H1 (cell line): ENCODE data around the gene MRM2. TPM values are rescaled to one million over a fixed set of nuclear protein-coding genes. Genes with fewer than 3 reads are reported as not detected.

ENCODE experiments used
- CTCF ChIA-PET: fragments of 300-600 bp; sonication (Branson Sonifier 250); formaldehyde crosslinking; loops from one replicate; lab custom pipeline; 2021; ENCODE audit not compliant: partially characterized antibody; lab: Charles Lee
- POLR2A ChIA-PET: fragments of 300-600 bp; sonication (Branson Sonifier 250); formaldehyde crosslinking; loops from one replicate; lab custom pipeline; 2021; ENCODE audit warnings: inconsistent platforms; ENCODE audit not compliant: partially characterized antibody; lab: Charles Lee
- DNase-seq, 2 experiments: peaks; one replicate each; pipeline versions ENCODE4 v3.0.0 to v3.0.0-alpha.2; 2010 to 2022; ENCODE audit warnings: low spot score in 2 of 2, low read depth in 1 of 2, mixed read lengths in 1 of 2
- FAIRE-seq: peaks from 2 replicates; lab custom pipeline; 2011; peaks lifted over from hg19 to GRCh38; lab: Jason Lieb, UNC
- H2AFZ ChIP-seq: 2 replicates; pipeline ENCODE4 v1.8.1; 2012; ENCODE audit warnings: low read length, inconsistent platforms
- H2AK5ac ChIP-seq: 2 replicates; pipeline ENCODE4 v1.6.1; 2013; ENCODE audit warnings: low read depth, low read length
- H2BK120ac ChIP-seq: replicated peaks from 2 replicates; pipeline ENCODE3; 2013; ENCODE audit warnings: low read depth, low read length, inconsistent platforms
- H2BK12ac ChIP-seq: 2 replicates; pipeline ENCODE4 v1.6.1; 2013; ENCODE audit warnings: low read depth, low read length
- H2BK15ac ChIP-seq: 2 replicates; pipeline ENCODE4 v1.6.1; 2013; ENCODE audit warnings: low read length
- H2BK20ac ChIP-seq: 2 replicates; pipeline ENCODE4 v1.6.1; 2013; ENCODE audit warnings: low read length
- H2BK5ac ChIP-seq: 2 replicates; pipeline ENCODE4 v1.6.1; 2013; ENCODE audit warnings: low read depth, low read length
- H3K14ac ChIP-seq: 2 replicates; pipeline ENCODE4 v1.6.1; 2013; ENCODE audit warnings: inconsistent platforms; ENCODE audit not compliant: insufficient read length
- H3K18ac ChIP-seq: 2 replicates; pipeline ENCODE4 v1.6.1; 2013; ENCODE audit warnings: low read length; ENCODE audit errors: extremely low read depth
- H3K23ac ChIP-seq: 2 replicates; pipeline ENCODE4 v1.6.1; 2013; ENCODE audit warnings: inconsistent platforms; ENCODE audit not compliant: insufficient read length
- H3K23me2 ChIP-seq: 2 replicates; pipeline ENCODE4 v1.6.1; 2013; ENCODE audit warnings: low read depth, low read length
- H3K27ac ChIP-seq: 2 replicates; pipeline ENCODE4 v1.6.1; 2011; ENCODE audit warnings: low read depth, low read length, inconsistent platforms
- H3K27me3 ChIP-seq, 4 experiments: replicated peaks in 1 of 4; 1 replicate in 1 of 4; 2 replicates in 3 of 4; pipeline versions ENCODE4 v1.6.1 to v1.8.1; 2011 to 2013; ENCODE audit warnings: low read length in 3 of 4, mild to moderate bottlenecking in 3 of 4, inconsistent platforms in 2 of 4, mixed read lengths in 2 of 4, moderate library complexity in 1 of 4; ENCODE audit not compliant: control insufficient read depth in 3 of 4, insufficient read depth in 3 of 4; ENCODE audit errors: extremely low read depth in 1 of 4
- H3K36me3 ChIP-seq, 4 experiments: 2 replicates each; pipeline versions ENCODE4 v1.6.1 to v1.8.1; 2011 to 2013; ENCODE audit warnings: mild to moderate bottlenecking in 4 of 4, low read length in 3 of 4, moderate library complexity in 2 of 4, control low read depth in 1 of 4, inconsistent platforms in 1 of 4; ENCODE audit not compliant: insufficient read depth in 4 of 4, control insufficient read depth in 2 of 4
- H3K4ac ChIP-seq: replicated peaks from 2 replicates; pipeline ENCODE3; 2013; ENCODE audit warnings: low read length, low read depth, mixed read lengths, inconsistent platforms; ENCODE audit not compliant: insufficient read length
- H3K4me1 ChIP-seq, 4 experiments: replicated peaks in 1 of 4; 1 replicate in 1 of 4; 2 replicates in 3 of 4; pipeline versions ENCODE4 v1.6.1 to v1.8.1; 2011 to 2013; ENCODE audit warnings: low read length in 3 of 4, inconsistent platforms in 2 of 4, mixed read lengths in 1 of 4; ENCODE audit not compliant: insufficient read depth in 4 of 4, control insufficient read depth in 3 of 4
- H3K4me2 ChIP-seq, 2 experiments: 2 replicates each; pipeline versions ENCODE4 v1.6.1 to v1.8.1; 2011 to 2013; ENCODE audit warnings: low read depth in 2 of 2, low read length in 2 of 2, control low read depth in 1 of 2, inconsistent platforms in 1 of 2, mild to moderate bottlenecking in 1 of 2; ENCODE audit not compliant: insufficient read depth in 1 of 2
- H3K4me3 ChIP-seq, 4 experiments: fragments of 200-600, 300-600 bp in 1 of 4; sonication (generic), shearing (Covaris generic), sonication (Bioruptor Twin) in 1 of 4; 2 replicates each; pipeline versions ENCODE4 v1.5.1 to v1.8.1; 2011 to 2016; ENCODE audit warnings: low read length in 4 of 4, low read depth in 3 of 4, control low read depth in 2 of 4, inconsistent platforms in 2 of 4, mild to moderate bottlenecking in 2 of 4, mixed read lengths in 1 of 4, moderate library complexity in 1 of 4; ENCODE audit not compliant: insufficient read depth in 2 of 4; ENCODE audit errors: extremely low read depth in 1 of 4
- H3K56ac ChIP-seq: replicated peaks from 2 replicates; pipeline ENCODE3; 2013; ENCODE audit warnings: low read depth, mild to moderate bottlenecking, mixed read lengths, low read length, inconsistent platforms; ENCODE audit not compliant: insufficient read length
- H3K79me1 ChIP-seq: 2 replicates; pipeline ENCODE4 v1.6.1; 2013; ENCODE audit warnings: low read depth, low read length, control low read depth
- H3K79me2 ChIP-seq, 2 experiments: 2 replicates each; pipeline versions ENCODE4 v1.6.1 to v1.8.1; 2012 to 2013; ENCODE audit warnings: low read length in 2 of 2, mild to moderate bottlenecking in 2 of 2, inconsistent platforms in 1 of 2; ENCODE audit not compliant: insufficient read depth in 2 of 2, control insufficient read depth in 1 of 2
- H3K9ac ChIP-seq, 4 experiments: replicated peaks in 1 of 4; 1 replicate in 1 of 4; 2 replicates in 3 of 4; pipeline versions ENCODE4 v1.6.1 to v1.8.1; 2011 to 2013; ENCODE audit warnings: low read depth in 3 of 4, low read length in 3 of 4, control low read depth in 2 of 4, mild to moderate bottlenecking in 2 of 4, moderate library complexity in 2 of 4, inconsistent platforms in 1 of 4; ENCODE audit errors: extremely low read depth in 1 of 4
- H3K9me3 ChIP-seq, 2 experiments: 2 replicates each; pipeline versions ENCODE4 v1.6.1 to v1.8.1; 2012 to 2013; ENCODE audit warnings: mild to moderate bottlenecking in 2 of 2, moderate library complexity in 2 of 2, control low read depth in 1 of 2, inconsistent platforms in 1 of 2, low read depth in 1 of 2, low read length in 1 of 2, mixed read lengths in 1 of 2; ENCODE audit not compliant: insufficient read depth in 2 of 2
- H4K20me1 ChIP-seq, 2 experiments: replicated peaks in 1 of 2; 2 replicates each; pipeline versions ENCODE3 to v1.8.1; 2011 to 2013; ENCODE audit warnings: inconsistent platforms in 2 of 2, low read length in 2 of 2, mild to moderate bottlenecking in 1 of 2; ENCODE audit not compliant: insufficient read depth in 2 of 2, control insufficient read depth in 1 of 2
- H4K5ac ChIP-seq: 2 replicates; pipeline ENCODE4 v1.6.1; 2013; ENCODE audit warnings: low read length, low read depth, mixed read lengths, inconsistent platforms; ENCODE audit not compliant: insufficient read length
- H4K8ac ChIP-seq: 2 replicates; pipeline ENCODE4 v1.8.0; 2013; ENCODE audit warnings: mild to moderate bottlenecking, moderate library complexity, low read length, inconsistent platforms; ENCODE audit not compliant: insufficient read depth; ENCODE audit errors: extremely low read depth
- H4K91ac ChIP-seq: replicated peaks from 2 replicates; pipeline ENCODE3; 2013; ENCODE audit warnings: low read length, mixed read lengths, inconsistent platforms; ENCODE audit not compliant: insufficient read length
- GTF2F1 ChIP-seq: IDR thresholded peaks from 2 replicates; pipeline ENCODE4 v1.6.1; 2012; ENCODE audit warnings: low read depth, low read length, improper control_type of control experiment, borderline replicate concordance
- NRF1 ChIP-seq: IDR thresholded peaks from 2 replicates; pipeline ENCODE4 v1.6.1; 2011; ENCODE audit warnings: mild to moderate bottlenecking, low read depth, low read length, improper control_type of control experiment
- PHF8 ChIP-seq: fragments of 200-600 bp; sonication (generic); conservative IDR thresholded peaks from 2 replicates; pipeline ENCODE4 v1.7.1; 2012; ENCODE audit warnings: low read depth, mild to moderate bottlenecking, inconsistent platforms, low read length, moderate library complexity
- SIN3A ChIP-seq, 2 experiments: IDR thresholded peaks in 1 of 2; conservative IDR thresholded peaks in 1 of 2; 2 replicates each; pipeline ENCODE4 v1.6.1; 2011 to 2012; ENCODE audit warnings: low read length in 2 of 2, improper control_type of control experiment in 1 of 2, low read depth in 1 of 2, mild to moderate bottlenecking in 1 of 2
- SRF ChIP-seq: IDR thresholded peaks from 2 replicates; pipeline ENCODE4 v1.6.1; 2011; ENCODE audit warnings: mild to moderate bottlenecking, low read depth, low read length, moderate library complexity
- TBP ChIP-seq: IDR thresholded peaks from 2 replicates; pipeline ENCODE4 v1.6.1; 2011; ENCODE audit warnings: low read depth, low read length, improper control_type of control experiment
- ZNF274 ChIP-seq: IDR thresholded peaks from 2 replicates; pipeline ENCODE4 v1.7.0; 2012; ENCODE audit warnings: low read length, borderline replicate concordance; ENCODE audit errors: extremely low read depth
- WGBS, 2 experiments: shearing (Covaris generic) in 1 of 2; methylation state at CpG; one replicate each; pipeline versions ENCODE4 v1.1.6 to v1.1.7; 2013 to 2015; ENCODE audit warnings: low lambda C conversion rate in 2 of 2, mixed read lengths in 2 of 2, inconsistent platforms in 1 of 2, low coverage in 1 of 2, missing lambda C conversion rate in 1 of 2; ENCODE audit not compliant: insufficient replicate concordance in 2 of 2, insufficient coverage in 1 of 2, insufficient read length in 1 of 2; ENCODE audit errors: extremely low coverage in 1 of 2, missing lambda C conversion rate in 1 of 2; 5-methylcytosine and 5-hydroxymethylcytosine counted together
- polyA plus RNA-seq, 7 experiments: library from polyadenylated mRNA; depleted of rRNA in 3 of 7; stranded (reverse) in 5 of 7; unstranded in 2 of 7; fragments of >200 nt in 5 of 7; fragments of 200-250 nt in 2 of 7; gene quantifications; 1 replicate in 5 of 7; 2 replicates in 1 of 7; 4 replicates in 1 of 7; pipeline versions ENCODE4 v1.2.1 to v1.2.3, GENCODE V29; 2011 to 2013; ENCODE audit warnings: missing spikeins in 2 of 7, mixed read lengths in 2 of 7
- total RNA-seq: library from RNA; stranded (reverse); fragmentation: NEBNext Ultra II Directional; extraction: Animal tissue kit (Norgen Biotek cat#: 25700); gene quantifications from 2 replicates; pipeline ENCODE4 v1.2.1, GENCODE V29; 2021
- TF ChIP-seq, protein P1 (sequence below), 3 experiments: IDR thresholded peaks; 1 replicate in 2 of 3; 2 replicates in 1 of 3; pipeline versions ENCODE4 v1.5.1 to v1.6.1; 2011; ENCODE audit warnings: low read length in 3 of 3, mild to moderate bottlenecking in 3 of 3, inconsistent platforms in 2 of 3, low read depth in 1 of 3, moderate library complexity in 1 of 3; ENCODE audit not compliant: insufficient read depth in 1 of 3; ENCODE audit errors: control extremely low read depth in 1 of 3
- TF ChIP-seq, protein P2 (sequence below): IDR thresholded peaks from 2 replicates; pipeline ENCODE4 v1.6.1; 2012; ENCODE audit warnings: inconsistent platforms
- TF ChIP-seq, protein P3 (sequence below): IDR thresholded peaks from 2 replicates; pipeline ENCODE4 v1.6.1; 2011; ENCODE audit warnings: low read depth, mild to moderate bottlenecking, low read length; ENCODE audit not compliant: insufficient read depth

The MRM2 gene
- total and polyA plus RNA-seq, 2 of the 8 experiments (the other 6 are each of a cell fraction or from before 2014, with no cell fraction given) = 17.2 to 38.6 TPM

GRCh38 chr7:2219136-2219535 lies 22.9 kb downstream of the MRM2 start:
- DNase-seq (no peak), FAIRE-seq (no peak)
- H4K20me1 ChIP-seq = peaks cover 4 to 24% of the 10 kb centered on the region in 2 experiments
- H2AFZ ChIP-seq = no peak overlapping the region
- no peak overlapping the region for H4K91ac ChIP-seq
- no peak overlapping the region for H3K4me3 ChIP-seq
- no peak overlapping the region for H3K23ac ChIP-seq
- H3K56ac ChIP-seq = no peak overlapping the region
- no peak overlapping the region for H3K18ac ChIP-seq
- ChIA-PET CTCF (no interaction called here), POLR2A (interaction anchor here (1.6 kb wide), 1 partner anchor 16 kb away, joined by 3 read pairs; no protein-coding TSS in a partner anchor)
- no peak overlapping the region for H4K5ac ChIP-seq
- no peak overlapping the region for H3K27ac ChIP-seq
- H2BK12ac ChIP-seq = no peak overlapping the region
- H2BK15ac ChIP-seq = no peak overlapping the region
- no peak overlapping the region for H4K8ac ChIP-seq
- H2BK120ac ChIP-seq = no peak overlapping the region
- no peak overlapping the region for H2BK20ac ChIP-seq
- WGBS, 2 experiments = 90% methylated on average over 15 of the region's 15 CpGs; no CpG with 5 or more reads in 1 of the 2 experiments
- no peak overlapping the region for H3K4me2 ChIP-seq
- no peaks in the 10 kb centered on the region for H3K23me2 ChIP-seq
- H3K9ac ChIP-seq = no peak overlapping the region
- no peak overlapping the region for H2BK5ac ChIP-seq
- no peaks in the 10 kb centered on the region for H3K27me3 ChIP-seq
- H3K79me1 ChIP-seq = peaks cover 11% of the 10 kb centered on the region
- H3K9me3 ChIP-seq = no peaks in the 10 kb centered on the region
- peaks cover 19 to 55% (median 39%) of the 10 kb centered on the region in 4 experiments; a peak in 7 of 8 replicates for H3K36me3 ChIP-seq
- H3K79me2 ChIP-seq = peaks cover 0 to 10% of the 10 kb centered on the region in 2 experiments; a peak in 3 of 4 replicates
- H3K4ac ChIP-seq = no peak overlapping the region
- H3K14ac ChIP-seq = no peak overlapping the region
- H2AK5ac ChIP-seq = no peak overlapping the region
- H3K4me1 ChIP-seq = no peaks in the 10 kb centered on the region
- TF ChIP-seq, protein P1, sequence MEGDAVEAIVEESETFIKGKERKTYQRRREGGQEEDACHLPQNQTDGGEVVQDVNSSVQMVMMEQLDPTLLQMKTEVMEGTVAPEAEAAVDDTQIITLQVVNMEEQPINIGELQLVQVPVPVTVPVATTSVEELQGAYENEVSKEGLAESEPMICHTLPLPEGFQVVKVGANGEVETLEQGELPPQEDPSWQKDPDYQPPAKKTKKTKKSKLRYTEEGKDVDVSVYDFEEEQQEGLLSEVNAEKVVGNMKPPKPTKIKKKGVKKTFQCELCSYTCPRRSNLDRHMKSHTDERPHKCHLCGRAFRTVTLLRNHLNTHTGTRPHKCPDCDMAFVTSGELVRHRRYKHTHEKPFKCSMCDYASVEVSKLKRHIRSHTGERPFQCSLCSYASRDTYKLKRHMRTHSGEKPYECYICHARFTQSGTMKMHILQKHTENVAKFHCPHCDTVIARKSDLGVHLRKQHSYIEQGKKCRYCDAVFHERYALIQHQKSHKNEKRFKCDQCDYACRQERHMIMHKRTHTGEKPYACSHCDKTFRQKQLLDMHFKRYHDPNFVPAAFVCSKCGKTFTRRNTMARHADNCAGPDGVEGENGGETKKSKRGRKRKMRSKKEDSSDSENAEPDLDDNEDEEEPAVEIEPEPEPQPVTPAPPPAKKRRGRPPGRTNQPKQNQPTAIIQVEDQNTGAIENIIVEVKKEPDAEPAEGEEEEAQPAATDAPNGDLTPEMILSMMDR (IDR thresholded peaks at IDR 0.05; ENCODE audit: control extremely low read depth in 1 of 3, insufficient read depth in 1 of 3, low read depth in 1 of 3, low read length in 3 of 3) = no peak
- TF ChIP-seq NRF1 (no peak), SRF (no peak), PHF8 (no peak), ZNF274 (no peak), SIN3A (conservative IDR thresholded peaks at IDR 0.05 in 1 of 2, IDR thresholded peaks at IDR 0.05 in 1 of 2; ENCODE audit: low read depth in 1 of 2, low read length in 2 of 2) (no peak), GTF2F1 (no peak), TBP (no peak)
- TF ChIP-seq, protein P2, sequence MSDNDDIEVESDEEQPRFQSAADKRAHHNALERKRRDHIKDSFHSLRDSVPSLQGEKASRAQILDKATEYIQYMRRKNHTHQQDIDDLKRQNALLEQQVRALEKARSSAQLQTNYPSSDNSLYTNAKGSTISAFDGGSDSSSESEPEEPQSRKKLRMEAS = no peak
- TF ChIP-seq, protein P3, sequence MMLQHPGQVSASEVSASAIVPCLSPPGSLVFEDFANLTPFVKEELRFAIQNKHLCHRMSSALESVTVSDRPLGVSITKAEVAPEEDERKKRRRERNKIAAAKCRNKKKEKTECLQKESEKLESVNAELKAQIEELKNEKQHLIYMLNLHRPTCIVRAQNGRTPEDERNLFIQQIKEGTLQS = no peak
